Endodermal cell (in vitro differentiated cells): ENCODE results near the gene EGFR. TPM values are rescaled to one million over a fixed set of nuclear protein-coding genes. Genes with fewer than 3 reads are reported as not detected.

Experiments
- DNase-seq: peaks from one replicate; pipeline ENCODE4 v3.0.0-alpha.2; 2017
- H3K27ac ChIP-seq: 2 replicates; pipeline ENCODE4 v1.5.1; 2013; ENCODE audit warnings: mild to moderate bottlenecking, low read depth, low read length, moderate library complexity
- H3K27me3 ChIP-seq: 2 replicates; pipeline ENCODE4 v1.6.1; 2013; ENCODE audit warnings: mild to moderate bottlenecking, low read length, moderate library complexity; ENCODE audit not compliant: insufficient read depth, control insufficient read depth, poor library complexity, severe bottlenecking
- H3K36me3 ChIP-seq: 2 replicates; pipeline ENCODE4 v1.7.0; 2013; ENCODE audit warnings: mild to moderate bottlenecking, low read length, moderate library complexity; ENCODE audit not compliant: control insufficient read depth, insufficient read depth
- H3K4me1 ChIP-seq: one replicate; pipeline ENCODE4 v1.7.0; 2013; ENCODE audit warnings: low read length; ENCODE audit not compliant: control insufficient read depth, insufficient read depth
- H3K4me3 ChIP-seq: 2 replicates; pipeline ENCODE4 v1.5.1; 2013; ENCODE audit warnings: mild to moderate bottlenecking, low read length, moderate library complexity
- H3K9ac ChIP-seq: 2 replicates; pipeline ENCODE4 v1.6.1; 2013; ENCODE audit warnings: mild to moderate bottlenecking, low read length, moderate library complexity; ENCODE audit not compliant: poor library complexity, severe bottlenecking; ENCODE audit errors: extremely low read depth
- H3K9me3 ChIP-seq: 2 replicates; pipeline ENCODE4 v1.6.1; 2013; ENCODE audit warnings: mild to moderate bottlenecking, low read length, moderate library complexity; ENCODE audit not compliant: control insufficient read depth
- H3K27ac Mint-ChIP-seq: 2 replicates; pipeline ENCODE4 v1.8.0; 2020; ENCODE audit warnings: mixed read lengths
- H3K27me3 Mint-ChIP-seq: 2 replicates; pipeline ENCODE4 v1.8.0; 2021; ENCODE audit warnings: mild to moderate bottlenecking, mixed read lengths; ENCODE audit not compliant: insufficient read depth
- H3K36me3 Mint-ChIP-seq: 2 replicates; pipeline ENCODE4 v1.8.0; 2020; ENCODE audit warnings: low read depth, mixed read lengths
- H3K4me1 Mint-ChIP-seq: 2 replicates; pipeline ENCODE4 v1.8.0; 2020; ENCODE audit warnings: mixed read lengths
- H3K4me3 Mint-ChIP-seq: 2 replicates; pipeline ENCODE4 v1.8.0; 2020; ENCODE audit warnings: mild to moderate bottlenecking, moderate library complexity, mixed read lengths
- H3K9me3 Mint-ChIP-seq: 2 replicates; pipeline ENCODE4 v1.8.0; 2020; ENCODE audit warnings: mild to moderate bottlenecking, mixed read lengths
- WGBS, 2 experiments: methylation state at CpG; one replicate each; pipeline versions ENCODE4 v1.1.5 to v1.1.7; 2013; ENCODE audit warnings: missing lambda C conversion rate in 2 of 2, mixed read lengths in 1 of 2; ENCODE audit not compliant: insufficient coverage in 1 of 2, insufficient read length in 1 of 2; 5-methylcytosine and 5-hydroxymethylcytosine counted together
- total RNA-seq, 2 donors: library from RNA; stranded (reverse); fragmentation: NEBNext Ultra II Directional in 1 of 2; extraction: Animal tissue kit (Norgen Biotek cat#: 25700) in 1 of 2; gene quantifications; 2 replicates in 1 of 2; 3 replicates in 1 of 2; pipeline ENCODE4 v1.2.1, GENCODE V29; 2021
- TF ChIP-seq, protein P1 (sequence below): fragments of 200-600 bp; sonication (generic); conservative IDR thresholded peaks from 2 replicates; pipeline ENCODE4 v1.5.0; 2021; ENCODE audit warnings: antibody characterized with exemption, mild to moderate bottlenecking

The EGFR gene
- total RNA-seq, 2 donors from 2014 or later, result 5.0 to 5.8 TPM

DNA sequence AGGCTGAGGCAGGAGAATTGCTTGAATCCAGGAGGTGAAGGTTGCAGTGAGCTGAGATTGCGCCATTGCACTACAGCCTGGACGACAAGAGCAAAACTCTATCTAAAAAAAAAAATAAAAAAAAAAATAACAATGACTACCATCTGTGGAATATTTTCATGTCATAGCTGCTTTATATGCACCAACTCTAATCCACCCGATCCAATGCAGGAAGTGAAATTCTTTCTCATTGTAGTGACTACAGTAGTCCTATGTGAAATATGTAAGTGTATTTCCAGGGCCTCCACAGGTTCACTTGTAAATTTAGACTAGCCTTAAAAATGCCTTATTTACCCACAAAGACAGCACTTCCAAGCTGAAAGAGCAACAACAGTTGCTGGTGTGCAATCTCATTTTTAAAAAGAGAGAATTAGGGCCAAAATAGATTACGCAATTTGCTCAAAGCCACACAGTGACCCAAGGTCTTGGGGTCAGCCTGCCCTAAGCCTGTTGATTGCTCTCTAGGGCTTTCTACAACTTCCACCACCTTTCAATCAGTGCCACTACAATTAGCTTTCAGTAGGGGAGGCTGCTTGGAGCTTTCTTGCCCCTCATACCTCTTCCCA, 25.8 kb upstream of the EGFR start:
- Mint-ChIP-seq H3K4me1 (peaks cover 3% of the 10 kb centered on the region), H3K36me3 (no peaks in the 10 kb centered on the region), H3K9me3 (no peaks in the 10 kb centered on the region), H3K27me3 (no peaks in the 10 kb centered on the region), H3K4me3 (no peak overlapping the region), H3K27ac (no peak overlapping the region)
- WGBS, 2 experiments, result 80 to 99% methylated on average over 1 to 4 of the region's 4 CpGs
- Histone ChIP-seq H3K4me1 (peaks cover 3% of the 10 kb centered on the region), H3K27ac (no peak overlapping the region), H3K4me3 (no peak overlapping the region), H3K9me3 (no peaks in the 10 kb centered on the region), H3K36me3 (no peaks in the 10 kb centered on the region), H3K9ac (no peak overlapping the region), H3K27me3 (no peaks in the 10 kb centered on the region)
- no peak for DNase-seq
- TF ChIP-seq, protein P1, sequence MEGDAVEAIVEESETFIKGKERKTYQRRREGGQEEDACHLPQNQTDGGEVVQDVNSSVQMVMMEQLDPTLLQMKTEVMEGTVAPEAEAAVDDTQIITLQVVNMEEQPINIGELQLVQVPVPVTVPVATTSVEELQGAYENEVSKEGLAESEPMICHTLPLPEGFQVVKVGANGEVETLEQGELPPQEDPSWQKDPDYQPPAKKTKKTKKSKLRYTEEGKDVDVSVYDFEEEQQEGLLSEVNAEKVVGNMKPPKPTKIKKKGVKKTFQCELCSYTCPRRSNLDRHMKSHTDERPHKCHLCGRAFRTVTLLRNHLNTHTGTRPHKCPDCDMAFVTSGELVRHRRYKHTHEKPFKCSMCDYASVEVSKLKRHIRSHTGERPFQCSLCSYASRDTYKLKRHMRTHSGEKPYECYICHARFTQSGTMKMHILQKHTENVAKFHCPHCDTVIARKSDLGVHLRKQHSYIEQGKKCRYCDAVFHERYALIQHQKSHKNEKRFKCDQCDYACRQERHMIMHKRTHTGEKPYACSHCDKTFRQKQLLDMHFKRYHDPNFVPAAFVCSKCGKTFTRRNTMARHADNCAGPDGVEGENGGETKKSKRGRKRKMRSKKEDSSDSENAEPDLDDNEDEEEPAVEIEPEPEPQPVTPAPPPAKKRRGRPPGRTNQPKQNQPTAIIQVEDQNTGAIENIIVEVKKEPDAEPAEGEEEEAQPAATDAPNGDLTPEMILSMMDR, result no peak

DNA sequence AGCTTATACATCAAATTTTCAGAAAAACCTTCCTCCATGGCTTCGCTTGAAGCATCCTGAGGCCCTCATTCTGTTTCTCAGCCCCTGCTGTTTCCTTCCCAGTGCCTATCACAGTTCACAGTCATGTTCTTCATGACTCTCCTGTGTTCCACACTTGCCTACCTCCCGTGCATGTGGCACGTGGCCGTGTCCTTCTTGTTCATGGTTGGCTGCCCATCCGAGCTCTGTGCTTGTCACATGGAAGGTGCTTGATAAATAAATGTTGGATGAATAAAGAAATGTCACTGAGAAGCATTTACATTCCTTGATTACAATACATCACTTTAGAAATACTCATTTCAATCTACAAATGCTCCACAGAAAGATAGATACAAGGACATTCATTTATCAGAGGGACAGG, 23.7 kb upstream of the EGFR start:
- Mint-ChIP-seq H3K27ac (no peak overlapping the region), H3K4me1 (peaks cover 3% of the 10 kb centered on the region), H3K4me3 (no peak overlapping the region), H3K27me3 (no peaks in the 10 kb centered on the region), H3K36me3 (no peaks in the 10 kb centered on the region), H3K9me3 (no peaks in the 10 kb centered on the region)
- TF ChIP-seq, protein P1, result no peak
- no peaks in the 10 kb centered on the region for H3K36me3 ChIP-seq
- H3K4me1 ChIP-seq, result peaks cover 3% of the 10 kb centered on the region
- no peak for DNase-seq
- WGBS, 2 experiments, result 96 to 100% methylated on average over 1 to 5 of the region's 5 CpGs
- H3K9me3 ChIP-seq, result no peaks in the 10 kb centered on the region
- H3K27me3 ChIP-seq, result no peaks in the 10 kb centered on the region
- H3K27ac ChIP-seq, result no peak overlapping the region
- H3K9ac ChIP-seq, result no peak overlapping the region
- H3K4me3 ChIP-seq, result no peak overlapping the region

DNA sequence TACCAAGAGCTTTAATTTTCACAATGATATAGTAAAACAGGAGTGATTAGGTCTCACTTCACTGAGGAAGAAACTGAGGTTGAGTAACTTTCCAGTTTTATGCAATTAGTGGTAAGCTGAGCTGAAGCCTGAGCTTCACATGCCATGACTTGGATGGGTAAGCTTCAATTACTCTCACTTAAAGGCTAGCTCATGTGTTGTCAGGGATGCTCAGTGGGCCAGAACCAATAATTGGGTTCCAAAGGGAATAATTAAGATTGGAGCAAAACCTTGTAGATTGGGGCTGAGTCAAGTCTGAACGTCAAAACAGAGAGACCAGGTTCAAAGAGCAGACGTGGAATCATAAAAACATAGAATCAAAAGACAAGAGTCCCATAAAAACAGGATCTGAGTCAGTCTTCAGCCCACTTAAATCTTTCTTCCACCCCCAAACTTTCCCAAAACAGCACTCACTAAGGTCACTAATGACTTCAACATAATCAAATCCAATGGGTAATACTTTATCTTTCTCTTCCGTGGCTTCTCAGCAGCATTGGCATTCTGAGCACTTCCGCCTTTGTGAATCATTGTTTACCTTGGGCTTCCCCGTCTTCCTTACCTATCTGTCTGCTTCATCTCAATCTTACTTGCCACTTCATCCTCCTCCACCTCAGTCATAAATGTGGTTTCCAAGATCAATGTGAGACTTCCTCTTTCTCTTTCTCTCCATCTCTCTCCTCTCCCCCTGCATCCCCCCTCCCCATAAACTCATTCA, 23.0 kb upstream of the EGFR start:
- Mint-ChIP-seq H3K27me3 (no peaks in the 10 kb centered on the region), H3K36me3 (no peaks in the 10 kb centered on the region), H3K9me3 (no peaks in the 10 kb centered on the region), H3K4me3 (no peak overlapping the region), H3K4me1 (peaks cover 3% of the 10 kb centered on the region), H3K27ac (no peak overlapping the region)
- Histone ChIP-seq H3K27me3 (no peaks in the 10 kb centered on the region), H3K9ac (no peak overlapping the region), H3K27ac (no peak overlapping the region), H3K36me3 (no peaks in the 10 kb centered on the region), H3K9me3 (no peaks in the 10 kb centered on the region), H3K4me3 (no peak overlapping the region), H3K4me1 (peaks cover 3% of the 10 kb centered on the region)
- no peak for DNase-seq
- WGBS, 2 experiments, result 83 to 88% methylated on average over 4 to 5 of the region's 5 CpGs
- TF ChIP-seq, protein P1, result no peak
